Kidney epithelial cell (primary cell): ENCODE measurements around the gene CLMN. TPM values are rescaled to one million over a fixed set of nuclear protein-coding genes. Genes with fewer than 3 reads are reported as not detected.
A peak's percentile ranks its signal among the peaks of the same experiment; 100 is the strongest.

Source experiments
- DNase-seq: peaks from one replicate; pipeline ENCODE4 v3.0.0-alpha.2; 2010; ENCODE audit warnings: low read depth
- H3K27me3 ChIP-seq: 2 replicates; pipeline ENCODE4 v1.6.0; 2011; ENCODE audit warnings: low read length; ENCODE audit not compliant: control insufficient read depth, insufficient read depth
- H3K36me3 ChIP-seq: 2 replicates; pipeline ENCODE4 v1.5.1; 2011; ENCODE audit warnings: low read length; ENCODE audit not compliant: control insufficient read depth, insufficient read depth
- H3K4me3 ChIP-seq: 2 replicates; pipeline ENCODE4 v1.5.1; 2011; ENCODE audit warnings: low read depth, mild to moderate bottlenecking, control low read depth, low read length
- total RNA-seq: library from RNA; depleted of rRNA; stranded (reverse); fragments of >200 nt; gene quantifications from 2 replicates; pipeline ENCODE4 v1.2.3, GENCODE V29; 2015
- TF ChIP-seq, protein P1 (sequence below): IDR thresholded peaks from 2 replicates; pipeline ENCODE4 v1.5.1; 2011; ENCODE audit warnings: mild to moderate bottlenecking, moderate library complexity, low read length, control low read depth, inconsistent platforms; ENCODE audit not compliant: insufficient read depth, poor library complexity, severe bottlenecking

Gene CLMN
- total RNA-seq, 1 donor from 2014 or later = 9.8 TPM

DNA sequence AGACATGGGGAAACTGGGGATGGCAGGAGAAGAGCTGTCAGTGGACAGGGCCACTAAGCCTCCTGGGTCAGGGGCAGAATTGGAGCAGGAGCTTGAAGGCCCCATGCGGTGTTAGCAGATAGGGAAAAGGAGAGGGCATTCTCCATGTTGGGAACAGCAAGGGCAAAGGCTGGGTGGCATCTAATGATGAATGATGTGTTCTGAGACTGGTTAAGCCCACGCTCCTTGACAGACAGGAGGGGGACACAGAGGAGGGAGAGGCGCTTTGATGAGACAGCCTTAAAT is 63.0 kb downstream of the CLMN start:
- Histone ChIP-seq H3K27me3 (no peaks in the 10 kb centered on the region), H3K36me3 (no peaks in the 10 kb centered on the region), H3K4me3 (no peak overlapping the region)
- TF ChIP-seq, protein P1, sequence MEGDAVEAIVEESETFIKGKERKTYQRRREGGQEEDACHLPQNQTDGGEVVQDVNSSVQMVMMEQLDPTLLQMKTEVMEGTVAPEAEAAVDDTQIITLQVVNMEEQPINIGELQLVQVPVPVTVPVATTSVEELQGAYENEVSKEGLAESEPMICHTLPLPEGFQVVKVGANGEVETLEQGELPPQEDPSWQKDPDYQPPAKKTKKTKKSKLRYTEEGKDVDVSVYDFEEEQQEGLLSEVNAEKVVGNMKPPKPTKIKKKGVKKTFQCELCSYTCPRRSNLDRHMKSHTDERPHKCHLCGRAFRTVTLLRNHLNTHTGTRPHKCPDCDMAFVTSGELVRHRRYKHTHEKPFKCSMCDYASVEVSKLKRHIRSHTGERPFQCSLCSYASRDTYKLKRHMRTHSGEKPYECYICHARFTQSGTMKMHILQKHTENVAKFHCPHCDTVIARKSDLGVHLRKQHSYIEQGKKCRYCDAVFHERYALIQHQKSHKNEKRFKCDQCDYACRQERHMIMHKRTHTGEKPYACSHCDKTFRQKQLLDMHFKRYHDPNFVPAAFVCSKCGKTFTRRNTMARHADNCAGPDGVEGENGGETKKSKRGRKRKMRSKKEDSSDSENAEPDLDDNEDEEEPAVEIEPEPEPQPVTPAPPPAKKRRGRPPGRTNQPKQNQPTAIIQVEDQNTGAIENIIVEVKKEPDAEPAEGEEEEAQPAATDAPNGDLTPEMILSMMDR = no peak
- DNase-seq = no peak

DNA sequence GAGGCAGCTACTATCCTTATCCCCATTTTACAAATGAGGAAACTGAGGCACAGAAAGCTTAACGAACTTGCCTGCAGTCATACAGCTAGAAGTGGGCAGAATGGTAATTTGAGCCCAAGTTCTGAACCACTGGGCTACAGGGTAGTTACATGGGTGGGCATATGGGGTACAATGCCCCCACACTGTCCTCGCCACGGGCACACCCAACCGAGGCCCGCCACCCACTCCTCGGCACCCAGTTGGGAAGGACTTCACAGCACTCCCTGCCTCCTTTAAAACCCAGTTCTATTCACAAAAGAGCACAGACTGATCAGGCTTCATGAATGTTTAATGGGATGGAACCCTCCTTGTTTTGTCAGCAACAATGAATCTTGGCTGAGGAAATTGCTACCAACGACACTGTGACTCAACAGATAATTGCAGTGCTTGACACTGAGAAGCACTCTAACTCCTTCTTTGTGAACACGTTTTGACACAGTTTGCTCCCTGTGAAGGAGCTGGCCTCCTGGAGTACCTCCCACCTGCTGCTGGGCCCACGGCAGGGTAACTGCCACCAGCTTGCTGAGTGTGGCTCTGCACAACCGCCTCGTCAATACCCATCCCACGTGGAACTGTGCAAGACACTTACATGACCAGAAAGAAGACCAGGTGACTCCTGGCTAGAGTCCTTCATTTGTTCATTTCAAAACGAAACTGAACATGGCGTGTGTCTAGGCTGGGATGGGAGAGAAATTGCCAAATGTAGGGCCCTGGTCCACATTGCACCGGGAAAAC is 63.5 kb downstream of the CLMN start:
- TF ChIP-seq, protein P1 = no peak
- H3K27me3 ChIP-seq = no peaks in the 10 kb centered on the region
- peak; percentile 83 for DNase-seq
- H3K36me3 ChIP-seq = no peaks in the 10 kb centered on the region
- H3K4me3 ChIP-seq = no peak overlapping the region

DNA sequence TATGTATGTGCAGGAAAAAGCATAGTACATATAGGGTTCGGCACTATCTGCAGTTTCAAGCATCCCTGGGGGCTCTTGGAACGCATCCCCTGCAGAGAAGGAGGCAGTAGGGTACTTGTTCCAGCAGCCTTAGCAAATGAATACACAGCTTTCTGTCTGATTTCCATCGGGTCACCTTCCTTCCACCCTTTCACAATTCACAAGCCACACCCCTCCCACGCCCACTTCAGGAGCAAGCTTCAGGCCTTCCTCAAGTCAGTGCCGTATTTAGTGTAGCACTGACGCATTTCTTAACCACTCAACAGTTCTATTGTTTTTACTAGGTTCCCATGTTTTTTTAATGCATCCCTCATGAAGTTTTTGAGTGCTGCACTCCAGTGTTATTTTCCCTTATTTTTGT is 64.2 kb downstream of the CLMN start:
- H3K27me3 ChIP-seq = no peaks in the 10 kb centered on the region
- TF ChIP-seq, protein P1 = no peak
- peak; percentile 93 for DNase-seq
- no peak overlapping the region for H3K4me3 ChIP-seq
- no peaks in the 10 kb centered on the region for H3K36me3 ChIP-seq

DNA sequence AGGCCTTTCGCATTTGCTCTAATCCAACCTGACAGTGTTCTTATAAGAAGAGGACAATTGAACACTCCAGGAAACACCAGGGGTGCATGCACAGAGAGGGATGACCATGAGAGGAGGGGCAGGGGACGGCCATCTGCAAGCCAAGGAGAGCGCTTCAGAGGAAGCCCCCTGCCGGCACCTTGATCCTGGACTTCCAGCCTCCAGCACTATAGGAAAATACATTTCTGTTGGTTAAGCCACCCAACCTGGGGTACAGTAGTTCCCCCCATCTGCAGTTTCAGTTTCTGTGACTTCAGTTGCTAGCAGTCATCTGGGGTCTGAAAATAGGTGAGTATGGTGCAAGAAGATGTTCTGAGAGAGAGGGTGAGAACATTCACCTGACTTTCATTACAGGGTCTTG is 64.7 kb downstream of the CLMN start:
- no peaks in the 10 kb centered on the region for H3K36me3 ChIP-seq
- no peak overlapping the region for H3K4me3 ChIP-seq

DNA sequence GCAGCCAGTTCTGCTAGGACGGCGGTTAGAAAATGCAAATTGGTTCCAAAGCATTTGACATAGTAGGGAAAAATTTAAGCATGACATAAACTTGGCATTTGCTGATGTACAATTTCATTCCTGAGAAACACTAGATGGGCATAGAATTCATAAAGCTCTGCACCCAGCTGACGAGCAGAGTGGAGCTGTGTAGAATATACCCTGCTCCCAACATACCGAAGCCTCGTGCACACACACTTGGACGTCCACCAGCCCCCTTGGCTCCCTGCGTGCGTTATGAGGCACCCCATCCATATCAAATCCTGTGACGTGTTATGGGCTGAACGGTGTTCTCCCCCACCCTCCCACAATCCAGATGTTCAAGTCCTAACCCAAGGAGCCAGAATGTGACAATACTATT is 65.4 kb downstream of the CLMN start:
- TF ChIP-seq, protein P1 = no peak
- Histone ChIP-seq H3K36me3 (no peaks in the 10 kb centered on the region), H3K4me3 (no peak overlapping the region), H3K27me3 (no peaks in the 10 kb centered on the region)
- no peak for DNase-seq

More for the DNA sequence above, 64.7 kb downstream of the CLMN start:
- TF ChIP-seq, protein P1 = no peak
- no peaks in the 10 kb centered on the region for H3K27me3 ChIP-seq
- no peak for DNase-seq

DNA sequence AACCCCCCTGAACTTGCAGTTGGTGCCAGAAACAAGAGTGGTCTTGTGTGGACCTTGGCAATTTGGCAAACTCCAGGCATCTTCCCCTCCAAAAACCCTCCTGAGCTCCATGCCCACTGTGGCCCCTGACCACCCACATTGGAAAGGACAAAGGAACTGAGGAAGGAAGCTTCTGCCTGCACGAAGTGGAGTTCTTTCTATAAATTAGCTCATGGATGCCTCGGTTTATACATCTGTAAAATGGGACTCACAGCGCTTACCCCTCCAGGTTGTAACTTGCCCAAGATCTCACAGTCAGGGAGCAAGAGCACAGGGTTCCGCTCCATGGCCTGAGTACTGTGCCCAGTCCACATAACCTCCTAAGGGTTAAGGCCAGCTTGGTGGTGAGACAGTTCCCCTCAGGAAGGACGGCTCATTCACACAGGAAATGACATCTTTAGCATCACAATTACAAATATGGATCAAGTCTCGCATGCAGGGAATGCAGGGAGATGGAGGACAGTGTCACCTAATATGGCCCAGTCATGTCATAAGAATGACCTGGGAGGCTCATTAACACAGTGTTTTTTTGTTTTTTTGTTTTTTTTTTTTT is 66.6 kb downstream of the CLMN start:
- no peaks in the 10 kb centered on the region for H3K27me3 ChIP-seq
- no peak for DNase-seq
- H3K4me3 ChIP-seq = no peak overlapping the region
- TF ChIP-seq, protein P1 = no peak
- H3K36me3 ChIP-seq = no peaks in the 10 kb centered on the region
